Testis (tissue), 2 donors: Measurements from ENCODE around the gene U2AF2.

Source experiments
- POLR2A ChIP-seq: fragments of 450-650 bp; IDR thresholded peaks from one replicate; pipeline ENCODE4 v1.6.1; 2017; ENCODE audit warnings: antibody characterized with exemption, mild to moderate bottlenecking, moderate library complexity
- TF ChIP-seq, protein P1 (sequence below), 3 experiments: fragments of 450-650 bp in 2 of 3; fragments of 200-600 bp in 1 of 3; sonication (generic) in 1 of 3; IDR thresholded peaks; one replicate each; pipeline ENCODE4 v1.5.1; 2016 to 2019; ENCODE audit warnings: antibody characterized with exemption in 3 of 3, mild to moderate bottlenecking in 2 of 3, moderate library complexity in 1 of 3

DNA sequence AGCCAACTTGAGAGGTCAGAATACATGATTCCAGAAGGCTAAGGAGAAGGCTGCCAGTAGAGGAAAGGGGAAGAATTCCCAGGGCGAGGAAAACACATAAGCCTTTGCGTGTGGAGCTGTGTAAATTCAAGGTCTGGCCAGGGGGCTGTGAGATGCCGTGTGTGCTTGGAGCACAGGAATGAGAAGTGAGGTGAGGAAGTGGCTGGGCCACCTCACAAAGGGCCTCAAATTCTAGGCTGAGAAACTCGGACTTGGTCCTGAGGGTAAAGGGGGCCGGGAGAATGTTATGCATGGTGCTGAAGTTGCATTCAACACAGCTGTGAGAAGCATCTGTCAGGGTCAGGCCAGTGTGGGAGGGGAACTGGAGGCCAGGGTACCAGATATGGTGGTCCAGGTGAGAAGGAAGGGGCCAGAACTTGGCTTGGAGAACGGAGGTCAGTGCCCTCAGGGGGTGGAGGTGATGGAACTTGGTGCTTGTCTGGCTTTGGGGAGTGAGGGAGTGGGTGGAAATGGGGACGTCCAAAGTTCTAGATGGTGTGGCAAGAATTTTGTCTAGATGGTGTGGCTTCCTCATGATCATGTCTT lies 18.9 kb upstream of the U2AF2 start:
- TF ChIP-seq, protein P1, sequence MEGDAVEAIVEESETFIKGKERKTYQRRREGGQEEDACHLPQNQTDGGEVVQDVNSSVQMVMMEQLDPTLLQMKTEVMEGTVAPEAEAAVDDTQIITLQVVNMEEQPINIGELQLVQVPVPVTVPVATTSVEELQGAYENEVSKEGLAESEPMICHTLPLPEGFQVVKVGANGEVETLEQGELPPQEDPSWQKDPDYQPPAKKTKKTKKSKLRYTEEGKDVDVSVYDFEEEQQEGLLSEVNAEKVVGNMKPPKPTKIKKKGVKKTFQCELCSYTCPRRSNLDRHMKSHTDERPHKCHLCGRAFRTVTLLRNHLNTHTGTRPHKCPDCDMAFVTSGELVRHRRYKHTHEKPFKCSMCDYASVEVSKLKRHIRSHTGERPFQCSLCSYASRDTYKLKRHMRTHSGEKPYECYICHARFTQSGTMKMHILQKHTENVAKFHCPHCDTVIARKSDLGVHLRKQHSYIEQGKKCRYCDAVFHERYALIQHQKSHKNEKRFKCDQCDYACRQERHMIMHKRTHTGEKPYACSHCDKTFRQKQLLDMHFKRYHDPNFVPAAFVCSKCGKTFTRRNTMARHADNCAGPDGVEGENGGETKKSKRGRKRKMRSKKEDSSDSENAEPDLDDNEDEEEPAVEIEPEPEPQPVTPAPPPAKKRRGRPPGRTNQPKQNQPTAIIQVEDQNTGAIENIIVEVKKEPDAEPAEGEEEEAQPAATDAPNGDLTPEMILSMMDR (IDR thresholded peaks at IDR 0.05) = no peak
- no peak for TF ChIP-seq POLR2A
